GM12864 (cell line): ENCODE measurements around the gene ARRDC5.
"Not testable (repeated sequence)": the region's sequence is repeated elsewhere in the genome, so short reads cannot be mapped to it uniquely, and the experiment has no call there.

Experiments used
- DNase-seq: peaks from one replicate; pipeline ENCODE4 v3.0.0-alpha.2; 2011; ENCODE audit warnings: low read depth
- H3K4me3 ChIP-seq: 2 replicates; pipeline ENCODE4 v1.5.1; 2011; ENCODE audit warnings: mild to moderate bottlenecking, low read depth, low read length, control low read depth
- TF ChIP-seq, protein P1 (sequence below): IDR thresholded peaks from 2 replicates; pipeline ENCODE4 v1.5.1; 2011; ENCODE audit warnings: low read depth, mild to moderate bottlenecking, moderate library complexity, low read length, control low read depth, inconsistent platforms; ENCODE audit errors: missing control alignments

ARRDC5 gene

DNA sequence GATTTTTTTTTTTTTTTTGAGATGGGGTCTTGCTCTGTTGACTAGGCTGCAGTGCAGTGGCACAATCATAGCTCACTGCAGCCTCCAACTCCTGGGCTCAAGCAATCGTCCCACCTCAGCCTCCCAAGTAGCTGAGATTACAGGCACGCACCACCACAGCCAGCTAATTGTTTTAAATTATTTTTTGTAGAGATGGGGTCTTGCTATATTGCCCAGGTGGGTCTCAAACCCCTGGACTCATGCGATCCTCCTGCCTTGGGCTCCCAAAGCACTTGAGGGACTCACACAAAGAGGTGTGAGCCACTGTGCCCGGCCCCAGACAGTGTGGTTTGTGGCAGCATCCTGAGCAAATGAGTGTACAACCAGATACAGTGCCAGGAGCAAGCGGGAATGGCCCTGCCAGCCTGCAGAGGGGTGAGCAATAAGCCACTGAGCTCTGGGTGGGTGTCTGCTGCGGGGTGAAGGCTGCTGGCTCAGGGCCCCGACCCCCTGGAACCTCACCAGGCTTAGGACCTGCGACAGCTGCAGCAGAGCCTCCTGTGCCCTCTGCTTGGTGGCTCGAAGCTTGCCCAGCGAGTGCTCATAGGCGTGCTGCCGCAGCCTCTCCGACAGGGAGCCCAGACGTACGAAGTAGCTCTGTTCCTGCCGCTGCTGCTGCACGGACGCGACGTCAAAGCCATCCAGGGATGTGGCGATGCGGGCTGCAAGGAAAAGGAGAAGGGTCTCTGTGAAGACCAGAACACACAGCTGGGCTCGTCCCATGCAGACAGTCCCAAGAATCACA is 55.3 kb downstream of the ARRDC5 start:
- DNase-seq: no peak
- H3K4me3 ChIP-seq: no peak overlapping the region
- TF ChIP-seq, protein P1, sequence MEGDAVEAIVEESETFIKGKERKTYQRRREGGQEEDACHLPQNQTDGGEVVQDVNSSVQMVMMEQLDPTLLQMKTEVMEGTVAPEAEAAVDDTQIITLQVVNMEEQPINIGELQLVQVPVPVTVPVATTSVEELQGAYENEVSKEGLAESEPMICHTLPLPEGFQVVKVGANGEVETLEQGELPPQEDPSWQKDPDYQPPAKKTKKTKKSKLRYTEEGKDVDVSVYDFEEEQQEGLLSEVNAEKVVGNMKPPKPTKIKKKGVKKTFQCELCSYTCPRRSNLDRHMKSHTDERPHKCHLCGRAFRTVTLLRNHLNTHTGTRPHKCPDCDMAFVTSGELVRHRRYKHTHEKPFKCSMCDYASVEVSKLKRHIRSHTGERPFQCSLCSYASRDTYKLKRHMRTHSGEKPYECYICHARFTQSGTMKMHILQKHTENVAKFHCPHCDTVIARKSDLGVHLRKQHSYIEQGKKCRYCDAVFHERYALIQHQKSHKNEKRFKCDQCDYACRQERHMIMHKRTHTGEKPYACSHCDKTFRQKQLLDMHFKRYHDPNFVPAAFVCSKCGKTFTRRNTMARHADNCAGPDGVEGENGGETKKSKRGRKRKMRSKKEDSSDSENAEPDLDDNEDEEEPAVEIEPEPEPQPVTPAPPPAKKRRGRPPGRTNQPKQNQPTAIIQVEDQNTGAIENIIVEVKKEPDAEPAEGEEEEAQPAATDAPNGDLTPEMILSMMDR: no peak

DNA sequence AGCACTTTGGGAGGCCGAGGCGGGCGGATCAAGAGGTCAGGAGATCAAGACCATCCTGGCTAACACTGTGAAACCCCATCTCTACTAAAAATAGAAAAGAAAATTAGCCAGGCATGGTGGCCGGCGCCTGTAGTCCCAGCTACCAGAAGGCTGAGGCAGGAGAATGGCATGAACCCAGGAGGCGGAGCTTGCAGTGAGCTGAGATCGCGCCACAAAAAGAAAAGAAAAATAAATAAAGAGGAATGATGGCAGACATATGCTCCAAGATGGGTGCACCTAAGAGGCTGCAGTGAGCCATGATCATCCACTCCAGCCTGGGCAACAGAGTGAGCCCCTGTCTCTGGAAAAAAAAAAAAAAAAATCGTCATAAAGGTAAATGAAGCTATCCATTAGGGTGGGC is 56.7 kb downstream of the ARRDC5 start:
- not testable (repeated sequence) for DNase-seq, H3K4me3 ChIP-seq

DNA sequence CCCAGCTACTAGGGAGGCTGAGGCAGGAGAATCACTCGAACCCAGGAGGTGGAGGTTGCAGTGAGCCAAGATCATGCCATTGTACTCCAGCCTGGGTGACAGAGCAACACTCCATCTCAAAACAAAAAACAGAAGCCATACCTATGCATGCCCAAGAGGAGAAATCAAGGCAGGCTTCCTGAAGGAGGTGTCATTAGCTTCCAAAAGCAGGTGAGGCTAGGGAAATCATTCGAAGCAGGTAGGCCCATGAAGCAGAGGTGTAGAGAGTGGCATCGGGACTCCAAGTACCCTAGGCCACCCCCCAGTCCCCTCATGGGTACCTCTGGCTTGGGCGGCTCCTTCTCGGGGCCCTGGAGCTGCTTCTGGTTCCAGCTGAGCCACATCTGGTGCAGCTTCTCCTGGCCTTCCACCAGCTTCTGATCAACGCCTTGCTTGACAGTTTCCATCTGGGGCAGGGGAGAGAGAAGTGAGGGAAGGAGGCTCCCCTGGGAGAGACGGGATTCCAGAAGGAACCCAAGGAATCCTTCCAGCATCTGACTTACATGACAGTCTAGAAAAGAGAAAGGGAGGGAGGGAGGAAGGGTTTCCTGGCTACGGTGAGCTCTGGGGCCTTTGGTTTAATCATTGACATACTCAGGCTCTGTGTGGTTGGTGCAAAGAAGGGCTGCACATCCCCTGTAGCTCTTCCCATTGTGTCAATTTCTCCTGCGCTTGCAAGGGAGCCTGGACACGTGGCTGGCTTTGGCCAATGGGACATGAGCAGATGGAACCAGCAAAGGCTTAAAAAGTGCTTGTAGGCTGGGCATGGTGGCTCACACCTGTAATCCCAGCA is 58.1 kb downstream of the ARRDC5 start:
- no peak overlapping the region for H3K4me3 ChIP-seq
- TF ChIP-seq, protein P1: no peak
- no peak for DNase-seq

DNA sequence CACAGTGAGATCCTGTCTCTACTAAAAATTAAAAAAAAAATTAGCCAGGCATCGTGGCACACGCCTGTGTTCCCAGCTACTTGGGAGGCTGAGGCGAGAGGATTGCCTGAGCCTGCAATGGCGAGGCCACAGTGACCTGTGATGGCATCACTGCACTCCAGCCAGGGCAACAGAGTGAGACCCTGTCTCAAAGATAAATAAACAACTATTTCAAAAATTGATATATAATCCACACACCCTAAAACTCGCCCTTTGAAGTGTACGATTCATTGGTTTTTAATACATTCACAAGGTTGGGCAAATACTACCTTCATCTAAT is 59.1 kb downstream of the ARRDC5 start:
- TF ChIP-seq, protein P1: no peak
- H3K4me3 ChIP-seq: no peak overlapping the region
- no peak for DNase-seq
